K562 (cell line): ENCODE results near the gene CIAPIN1. TPM values are rescaled to one million over a fixed set of nuclear protein-coding genes. Genes with fewer than 3 reads are reported as not detected.

ENCODE experiments used
- JUN ChIP-seq, 2 experiments: sonication (generic) in 1 of 2; formaldehyde crosslinking in 1 of 2; IDR thresholded peaks; 2 replicates each; pipeline versions ENCODE4 v1.6.1 to v1.8.0; 2012 to 2022; ENCODE audit warnings: borderline replicate concordance in 2 of 2, mild to moderate bottlenecking in 2 of 2, improper control_type of control experiment in 1 of 2, low read depth in 1 of 2, low read length in 1 of 2, missing genetic modification reagents in 1 of 2
- KDM4B ChIP-seq, 2 experiments: fragments of 450-650 bp in 1 of 2; sonication (generic) in 1 of 2; IDR thresholded peaks; 2 replicates each; pipeline ENCODE4 v1.6.1; 2016 to 2017; ENCODE audit warnings: borderline replicate concordance in 2 of 2, antibody characterized with exemption in 1 of 2, low read depth in 1 of 2, mild to moderate bottlenecking in 1 of 2
- MTA1 ChIP-seq: fragments of 450-650 bp; IDR thresholded peaks from 2 replicates; pipeline ENCODE4 v1.6.1; 2017; ENCODE audit warnings: borderline replicate concordance
- SP2 ChIP-seq: IDR thresholded peaks from 2 replicates; pipeline ENCODE4 v1.6.1; 2011; ENCODE audit warnings: mild to moderate bottlenecking, low read depth, low read length, moderate library complexity; ENCODE audit not compliant: poor library complexity, severe bottlenecking; ENCODE audit errors: extremely low read depth
- TCF7L2 ChIP-seq: fragments of 150-350 bp; IDR thresholded peaks from 2 replicates; pipeline ENCODE4 v1.6.1; 2016; ENCODE audit warnings: low read depth, mild to moderate bottlenecking, low read length, moderate library complexity
- polyA plus RNA-seq, 8 experiments: library from polyadenylated mRNA; depleted of rRNA in 4 of 8; stranded (reverse) in 5 of 8; unstranded in 3 of 8; fragments of >200 nt; fragmentation: Nextera tagmentation in 2 of 8; fragmentation: Illumina TruSeq in 1 of 8; extraction: Ambion mirVana in 2 of 8; extraction: Trizol in 1 of 8; gene quantifications; 2 replicates each; pipeline versions ENCODE4 v1.2.1 to v1.2.3, GENCODE V29; 2011 to 2014; ENCODE audit warnings: inconsistent platforms in 1 of 8, missing spikeins in 1 of 8
- total RNA-seq, 7 experiments: library from RNA; depleted of rRNA in 6 of 7; stranded (reverse); fragments of >200 nt in 6 of 7; fragmentation: Illumina TruSeq in 2 of 7; extraction: Trizol in 2 of 7; gene quantifications; 2 replicates each; pipeline versions ENCODE4 v1.2.1 to v1.2.3, GENCODE V29; 2011 to 2021; ENCODE audit warnings: low replicate concordance in 1 of 7
- TF ChIP-seq, protein P1 (sequence below), 2 experiments: fragments of 450-650 bp in 1 of 2; sonication (generic) in 1 of 2; formaldehyde crosslinking in 1 of 2; IDR thresholded peaks; 2 replicates each; pipeline versions ENCODE4 v1.7.1 to v1.9.0; 2016 to 2022; ENCODE audit warnings: inconsistent platforms in 1 of 2, mild to moderate bottlenecking in 1 of 2, missing genetic modification reagents in 1 of 2
- TF ChIP-seq, protein P2 (sequence below): fragments of 450-650 bp; IDR thresholded peaks from 2 replicates; pipeline ENCODE4 v1.6.1; 2016; ENCODE audit warnings: low read depth

The CIAPIN1 gene
- total and polyA plus RNA-seq, 9 of the 15 experiments (the other 6 are each of a cell fraction or from before 2014, with no cell fraction given) = 71.8 to 263 (median 95.7) TPM

- TF ChIP-seq, protein P1, sequence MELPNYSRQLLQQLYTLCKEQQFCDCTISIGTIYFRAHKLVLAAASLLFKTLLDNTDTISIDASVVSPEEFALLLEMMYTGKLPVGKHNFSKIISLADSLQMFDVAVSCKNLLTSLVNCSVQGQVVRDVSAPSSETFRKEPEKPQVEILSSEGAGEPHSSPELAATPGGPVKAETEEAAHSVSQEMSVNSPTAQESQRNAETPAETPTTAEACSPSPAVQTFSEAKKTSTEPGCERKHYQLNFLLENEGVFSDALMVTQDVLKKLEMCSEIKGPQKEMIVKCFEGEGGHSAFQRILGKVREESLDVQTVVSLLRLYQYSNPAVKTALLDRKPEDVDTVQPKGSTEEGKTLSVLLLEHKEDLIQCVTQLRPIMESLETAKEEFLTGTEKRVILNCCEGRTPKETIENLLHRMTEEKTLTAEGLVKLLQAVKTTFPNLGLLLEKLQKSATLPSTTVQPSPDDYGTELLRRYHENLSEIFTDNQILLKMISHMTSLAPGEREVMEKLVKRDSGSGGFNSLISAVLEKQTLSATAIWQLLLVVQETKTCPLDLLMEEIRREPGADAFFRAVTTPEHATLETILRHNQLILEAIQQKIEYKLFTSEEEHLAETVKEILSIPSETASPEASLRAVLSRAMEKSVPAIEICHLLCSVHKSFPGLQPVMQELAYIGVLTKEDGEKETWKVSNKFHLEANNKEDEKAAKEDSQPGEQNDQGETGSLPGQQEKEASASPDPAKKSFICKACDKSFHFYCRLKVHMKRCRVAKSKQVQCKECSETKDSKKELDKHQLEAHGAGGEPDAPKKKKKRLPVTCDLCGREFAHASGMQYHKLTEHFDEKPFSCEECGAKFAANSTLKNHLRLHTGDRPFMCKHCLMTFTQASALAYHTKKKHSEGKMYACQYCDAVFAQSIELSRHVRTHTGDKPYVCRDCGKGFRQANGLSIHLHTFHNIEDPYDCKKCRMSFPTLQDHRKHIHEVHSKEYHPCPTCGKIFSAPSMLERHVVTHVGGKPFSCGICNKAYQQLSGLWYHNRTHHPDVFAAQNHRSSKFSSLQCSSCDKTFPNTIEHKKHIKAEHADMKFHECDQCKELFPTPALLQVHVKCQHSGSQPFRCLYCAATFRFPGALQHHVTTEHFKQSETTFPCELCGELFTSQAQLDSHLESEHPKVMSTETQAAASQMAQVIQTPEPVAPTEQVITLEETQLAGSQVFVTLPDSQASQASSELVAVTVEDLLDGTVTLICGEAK (IDR thresholded peaks at IDR 0.05) = peak; percentile 81
- TF ChIP-seq, protein P1 (CRISPR knock-in tag; IDR thresholded peaks at IDR 0.05) = no peak
- TF ChIP-seq KDM4B (IDR thresholded peaks at IDR 0.05; ENCODE audit: borderline replicate concordance in 2 of 2, low read depth in 1 of 2) (no peak), MTA1 (no peak), SP2 (no peak), JUN (IDR thresholded peaks at IDR 0.05; ENCODE audit: borderline replicate concordance, low read depth, low read length) (no peak), JUN (CRISPR knock-in tag; IDR thresholded peaks at IDR 0.05; ENCODE audit: borderline replicate concordance) (no peak), TCF7L2 (no peak)
- TF ChIP-seq, protein P2, sequence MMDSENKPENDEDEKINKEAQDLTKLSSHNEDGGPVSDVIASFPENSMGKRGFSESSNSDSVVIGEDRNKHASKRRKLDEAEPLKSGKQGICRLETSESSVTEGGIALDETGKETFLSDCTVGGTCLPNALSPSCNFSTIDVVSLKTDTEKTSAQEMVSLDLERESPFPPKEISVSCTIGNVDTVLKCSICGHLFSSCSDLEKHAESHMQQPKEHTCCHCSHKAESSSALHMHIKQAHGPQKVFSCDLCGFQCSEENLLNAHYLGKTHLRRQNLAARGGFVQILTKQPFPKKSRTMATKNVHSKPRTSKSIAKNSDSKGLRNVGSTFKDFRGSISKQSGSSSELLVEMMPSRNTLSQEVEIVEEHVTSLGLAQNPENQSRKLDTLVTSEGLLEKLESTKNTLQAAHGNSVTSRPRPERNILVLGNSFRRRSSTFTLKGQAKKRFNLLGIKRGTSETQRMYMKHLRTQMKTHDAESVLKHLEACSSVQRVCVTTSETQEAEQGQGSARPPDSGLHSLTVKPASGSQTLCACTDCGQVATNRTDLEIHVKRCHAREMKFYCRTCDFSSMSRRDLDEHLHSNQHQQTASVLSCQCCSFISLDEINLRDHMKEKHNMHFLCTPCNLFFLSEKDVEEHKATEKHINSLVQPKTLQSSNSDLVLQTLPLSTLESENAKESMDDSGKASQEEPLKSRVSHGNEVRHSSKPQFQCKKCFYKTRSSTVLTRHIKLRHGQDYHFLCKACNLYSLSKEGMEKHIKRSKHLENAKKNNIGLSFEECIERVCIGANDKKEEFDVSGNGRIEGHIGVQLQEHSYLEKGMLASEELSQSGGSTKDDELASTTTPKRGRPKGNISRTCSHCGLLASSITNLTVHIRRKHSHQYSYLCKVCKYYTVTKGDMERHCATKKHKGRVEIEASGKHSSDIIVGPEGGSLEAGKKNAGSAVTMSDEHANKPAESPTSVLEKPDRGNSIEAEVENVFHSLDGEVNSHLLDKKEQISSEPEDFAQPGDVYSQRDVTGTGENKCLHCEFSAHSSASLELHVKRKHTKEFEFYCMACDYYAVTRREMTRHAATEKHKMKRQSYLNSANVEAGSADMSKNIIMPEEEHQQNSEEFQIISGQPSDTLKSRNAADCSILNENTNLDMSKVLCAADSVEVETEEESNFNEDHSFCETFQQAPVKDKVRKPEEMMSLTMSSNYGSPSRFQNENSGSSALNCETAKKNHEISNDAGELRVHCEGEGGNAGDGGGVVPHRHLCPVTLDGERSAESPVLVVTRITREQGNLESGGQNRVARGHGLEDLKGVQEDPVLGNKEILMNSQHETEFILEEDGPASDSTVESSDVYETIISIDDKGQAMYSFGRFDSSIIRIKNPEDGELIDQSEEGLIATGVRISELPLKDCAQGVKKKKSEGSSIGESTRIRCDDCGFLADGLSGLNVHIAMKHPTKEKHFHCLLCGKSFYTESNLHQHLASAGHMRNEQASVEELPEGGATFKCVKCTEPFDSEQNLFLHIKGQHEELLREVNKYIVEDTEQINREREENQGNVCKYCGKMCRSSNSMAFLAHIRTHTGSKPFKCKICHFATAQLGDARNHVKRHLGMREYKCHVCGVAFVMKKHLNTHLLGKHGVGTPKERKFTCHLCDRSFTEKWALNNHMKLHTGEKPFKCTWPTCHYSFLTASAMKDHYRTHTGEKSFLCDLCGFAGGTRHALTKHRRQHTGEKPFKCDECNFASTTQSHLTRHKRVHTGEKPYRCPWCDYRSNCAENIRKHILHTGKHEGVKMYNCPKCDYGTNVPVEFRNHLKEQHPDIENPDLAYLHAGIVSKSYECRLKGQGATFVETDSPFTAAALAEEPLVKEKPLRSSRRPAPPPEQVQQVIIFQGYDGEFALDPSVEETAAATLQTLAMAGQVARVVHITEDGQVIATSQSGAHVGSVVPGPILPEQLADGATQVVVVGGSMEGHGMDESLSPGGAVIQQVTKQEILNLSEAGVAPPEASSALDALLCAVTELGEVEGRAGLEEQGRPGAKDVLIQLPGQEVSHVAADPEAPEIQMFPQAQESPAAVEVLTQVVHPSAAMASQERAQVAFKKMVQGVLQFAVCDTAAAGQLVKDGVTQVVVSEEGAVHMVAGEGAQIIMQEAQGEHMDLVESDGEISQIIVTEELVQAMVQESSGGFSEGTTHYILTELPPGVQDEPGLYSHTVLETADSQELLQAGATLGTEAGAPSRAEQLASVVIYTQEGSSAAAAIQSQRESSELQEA = no peak
Observed at GRCh38 chr16:57422026-57422944, 24.9 kb downstream of the CIAPIN1 start (continued).
